TTC549 (cell line): ENCODE results near the gene TTC17.

Source experiments
- FAIRE-seq: peaks from 2 replicates; lab custom pipeline; 2012; peaks lifted over from hg19 to GRCh38; lab: Jason Lieb, UNC

TTC17 gene

DNA sequence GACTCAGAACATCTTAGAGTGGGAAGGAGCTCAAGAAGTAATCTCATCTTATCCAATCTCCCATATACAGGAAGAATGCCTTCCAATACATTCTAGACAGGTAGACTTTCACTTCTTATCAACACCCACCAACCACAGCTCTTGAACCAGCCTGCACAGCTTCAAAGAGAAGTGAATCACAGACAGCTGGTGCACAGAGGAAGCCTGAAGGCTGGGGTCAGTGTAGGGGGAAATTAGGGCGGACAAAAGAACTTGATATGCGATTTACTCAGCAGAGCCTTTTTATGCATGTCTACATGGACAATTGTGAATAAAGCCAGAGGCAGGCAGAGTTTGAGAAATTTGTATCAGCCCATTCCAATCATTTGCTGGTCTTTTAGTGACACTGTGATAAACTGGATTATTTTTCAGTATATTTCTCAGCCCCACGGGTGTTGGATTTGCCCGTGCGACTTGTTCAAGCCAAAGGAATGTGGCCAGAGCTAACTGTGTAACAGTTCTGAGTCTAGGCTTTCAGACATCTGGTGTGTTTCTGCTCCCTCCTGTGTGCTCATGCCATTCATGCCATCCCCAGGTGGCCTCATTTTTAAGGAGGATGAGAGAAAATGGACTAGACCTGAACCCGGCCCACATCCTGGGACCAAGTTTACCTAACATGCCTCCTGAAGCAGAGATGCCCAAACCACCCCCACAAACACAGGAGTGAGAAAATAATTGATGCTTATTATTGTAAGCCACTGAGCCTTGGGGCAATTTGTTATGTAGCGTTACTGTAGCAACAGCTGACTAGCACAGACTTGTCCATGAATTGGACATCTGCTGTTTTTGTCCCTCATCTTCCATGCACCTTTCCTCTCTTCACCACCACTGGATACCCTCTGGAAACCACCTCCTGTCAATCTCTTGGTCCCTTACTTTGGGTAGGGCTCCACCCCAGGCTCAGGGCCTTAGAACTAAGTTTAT, 184.3 kb downstream of the TTC17 start:
- no peak for FAIRE-seq
